ENCODE data around the gene RAD51B. TPM values are rescaled to one million over a fixed set of nuclear protein-coding genes. Genes with fewer than 3 reads are reported as not detected.

RAD51B gene
- total RNA-seq, 4 donors from 2014 or later: 8.9 to 30.3 (median 10.4) TPM

- TF ChIP-seq CTCF (IDR thresholded peaks at IDR 0.05): no peak
- no peak for DNase-seq (ENCODE audit: low spot score)
Observed at GRCh38 chr14:68223631-68224030, 404.1 kb downstream of the RAD51B start.

GRCh38 chr14:68225321-68225720 lies 405.7 kb downstream of the RAD51B start:
- DNase-seq (ENCODE audit: low spot score) (no peak), ATAC-seq (ENCODE audit: low FRiP score) (no peak)
- TF ChIP-seq CTCF (IDR thresholded peaks at IDR 0.05): no peak

More at GRCh38 chr14:68223631-68224030, 404.1 kb downstream of the RAD51B start:
- no peak for ATAC-seq (ENCODE audit: low FRiP score)

- DNase-seq (ENCODE audit: low spot score): no peak
- no peak for TF ChIP-seq CTCF (IDR thresholded peaks at IDR 0.05)
- no peak for ATAC-seq (ENCODE audit: low FRiP score)
Observed at GRCh38 chr14:68226523-68226922, 406.9 kb downstream of the RAD51B start.

GRCh38 chr14:68228656-68229055 lies 409.1 kb downstream of the RAD51B start:
- no peak for ATAC-seq (ENCODE audit: low FRiP score)
- TF ChIP-seq CTCF (IDR thresholded peaks at IDR 0.05): no peak
- DNase-seq (ENCODE audit: low spot score): no peak

GRCh38 chr14:68229423-68230100 lies 410.0 kb downstream of the RAD51B start:
- no peak for ATAC-seq (ENCODE audit: low FRiP score)
- DNase-seq (ENCODE audit: low spot score): no peak
- no peak for TF ChIP-seq CTCF (IDR thresholded peaks at IDR 0.05)

GRCh38 chr14:68230202-68230949 lies 410.8 kb downstream of the RAD51B start:
- no peak for TF ChIP-seq CTCF (IDR thresholded peaks at IDR 0.05)
- no peak for ATAC-seq (ENCODE audit: low FRiP score)

More at GRCh38 chr14:68230202-68230949, 410.8 kb downstream of the RAD51B start:
- DNase-seq (ENCODE audit: low spot score): no peak

All from omental fat pad (tissue), 4 donors.